ENCODE results near the gene NMUR1. TPM values are rescaled to one million over a fixed set of nuclear protein-coding genes. Genes with fewer than 3 reads are reported as not detected.
"Not testable (repeated sequence)": the region's sequence is repeated elsewhere in the genome, so short reads cannot be mapped to it uniquely, and the experiment has no call there.

The NMUR1 gene
- under 1 TPM in 2 of 4 donors, not detected in 2; 0.41 to 0.67 TPM for total RNA-seq

DNA sequence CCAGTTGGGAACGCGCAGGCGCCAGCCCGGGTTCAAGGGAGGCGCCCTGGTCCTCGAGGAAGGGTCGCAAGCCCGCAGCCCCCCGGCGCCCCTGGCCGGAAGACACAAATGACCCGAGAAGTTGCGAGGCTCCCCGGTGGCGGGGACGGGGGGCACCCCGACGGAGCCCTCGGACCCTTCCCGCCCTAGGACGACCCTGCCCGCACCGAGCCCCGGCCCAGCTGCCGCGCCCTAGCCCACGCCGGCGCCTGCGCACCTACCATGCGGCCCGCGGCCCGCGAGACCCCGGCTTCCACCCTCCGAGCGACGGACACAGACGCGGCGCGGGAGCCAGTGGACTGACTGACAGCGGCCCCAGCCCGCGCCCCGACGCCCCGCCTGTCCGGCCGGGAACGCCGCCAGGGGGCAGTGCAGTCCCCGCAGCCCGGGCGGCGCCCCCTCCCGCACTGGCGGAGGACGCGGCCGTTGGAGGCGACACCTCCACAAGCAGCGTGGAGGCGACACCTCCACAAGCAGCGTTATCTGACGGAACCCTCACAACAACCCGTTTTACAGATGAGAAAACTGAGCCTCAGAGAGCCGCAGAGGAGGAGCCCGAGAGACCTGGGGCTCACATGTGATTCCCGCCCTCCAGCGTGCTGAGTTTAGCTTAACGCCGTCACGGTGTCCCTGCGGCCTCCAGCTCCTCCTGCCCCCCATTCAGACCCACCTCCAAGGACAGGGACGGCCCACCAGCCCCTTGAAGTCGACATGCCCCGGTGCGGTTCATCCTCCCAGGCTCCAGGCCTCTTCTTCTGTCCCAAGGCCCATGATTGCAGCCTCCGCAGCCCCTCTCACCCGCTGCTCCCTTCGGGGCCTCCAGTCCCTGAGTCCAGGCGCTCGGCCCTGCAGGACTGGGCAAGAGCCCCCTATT is at the start of gene NMUR1:
TSS of gene NMUR1 (minus strand) at position 347 of the 913 bp plus-strand sequence. CDS start at position 263, 84 bp downstream.
- H3K36me3 ChIP-seq: no peaks in the 10 kb centered on the region
- peak; percentile 31 to 51 for DNase-seq
- TF ChIP-seq POLR2A (IDR thresholded peaks at IDR 0.05) (no peak), CTCF (IDR thresholded peaks at IDR 0.05) (peak; percentile 45 to 80 (median 73))
- H3K4me1 ChIP-seq: no peaks in the 10 kb centered on the region
- H3K27me3 ChIP-seq: peaks cover 0 to 3% of the 10 kb centered on the region in 2 donors
- no peak within 1 kb of the TSS for H3K27ac ChIP-seq
- intact Hi-C loops (cut with DNase I; ENCODE audit: low total_unique reads): loop anchor here (10.0 kb wide), 1 partner anchor 64 kb away; the partner anchor contains the start of gene TEX44
- peak within 1 kb of the TSS in 1 of 2 donors; percentile 19 for H3K4me3 ChIP-seq
- no peaks in the 10 kb centered on the region for H3K9me3 ChIP-seq

- Histone ChIP-seq H3K27ac (no peak overlapping the region), H3K36me3 (no peaks in the 10 kb centered on the region), H3K27me3 (no peaks in the 10 kb centered on the region), H3K9me3 (no peaks in the 10 kb centered on the region), H3K4me1 (no peaks in the 10 kb centered on the region), H3K4me3 (no peak overlapping the region)
- no peak for TF ChIP-seq CTCF (IDR thresholded peaks at IDR 0.05)
- no peak for TF ChIP-seq POLR2A (IDR thresholded peaks at IDR 0.05)
- intact Hi-C loops (cut with DNase I; ENCODE audit: low total_unique reads): no loop called here
- no peak for DNase-seq
These were observed 49.3 kb upstream of the NMUR1 start for GRCh38 chr2:231579560-231579959.

- H3K27me3 ChIP-seq; intact Hi-C loops (cut with DNase I; ENCODE audit: low total_unique reads); H3K36me3 ChIP-seq; H3K4me1 ChIP-seq; H3K4me3 ChIP-seq; H3K27ac ChIP-seq; H3K9me3 ChIP-seq; DNase-seq: not testable (repeated sequence)
These were observed 48.4 kb upstream of the NMUR1 start for GRCh38 chr2:231578655-231579054.

DNA sequence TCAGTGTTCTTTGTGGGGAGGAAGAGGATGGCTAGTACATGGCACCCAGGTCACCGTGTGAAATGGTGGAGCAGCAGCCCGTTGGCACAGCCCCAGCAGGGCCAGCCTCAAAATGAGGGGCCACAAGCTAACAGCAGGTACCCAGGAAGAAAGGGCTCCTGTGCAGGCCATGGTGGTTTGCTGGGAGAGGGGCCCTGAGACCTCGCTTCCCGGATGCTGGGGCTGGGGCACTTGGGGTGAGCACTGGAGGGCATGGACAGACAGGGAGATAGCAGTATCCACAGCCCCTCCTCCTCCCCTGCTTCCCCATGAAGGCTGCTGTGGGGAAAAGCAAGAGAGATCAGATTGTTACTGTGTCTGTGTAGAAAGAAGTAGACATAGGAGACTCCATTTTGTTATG is 46.2 kb upstream of the NMUR1 start:
- H3K4me3 ChIP-seq: no peak overlapping the region
- DNase-seq: no peak
- no peaks in the 10 kb centered on the region for H3K36me3 ChIP-seq
- TF ChIP-seq POLR2A (IDR thresholded peaks at IDR 0.05) (no peak), CTCF (IDR thresholded peaks at IDR 0.05) (no peak)
- H3K27me3 ChIP-seq: no peaks in the 10 kb centered on the region
- no peaks in the 10 kb centered on the region for H3K4me1 ChIP-seq
- no peaks in the 10 kb centered on the region for H3K9me3 ChIP-seq
- intact Hi-C loops (cut with DNase I; ENCODE audit: low total_unique reads): no loop called here
- no peak overlapping the region for H3K27ac ChIP-seq

- Histone ChIP-seq H3K4me3 (no peak overlapping the region), H3K9me3 (no peaks in the 10 kb centered on the region), H3K27me3 (no peaks in the 10 kb centered on the region), H3K4me1 (no peaks in the 10 kb centered on the region), H3K27ac (no peak overlapping the region), H3K36me3 (no peaks in the 10 kb centered on the region)
- TF ChIP-seq CTCF (IDR thresholded peaks at IDR 0.05) (no peak), POLR2A (IDR thresholded peaks at IDR 0.05) (no peak)
- intact Hi-C loops (cut with DNase I; ENCODE audit: low total_unique reads): no loop called here
- DNase-seq: no peak
These were observed 45.5 kb upstream of the NMUR1 start for GRCh38 chr2:231575612-231576256.

Measured in uterus (tissue), 4 donors.